H9 (cell line): ENCODE measurements around the gene PPIF. TPM values are rescaled to one million over a fixed set of nuclear protein-coding genes. Genes with fewer than 3 reads are reported as not detected.

ENCODE experiments used
- DNase-seq: peaks from one replicate; pipeline ENCODE4 v3.0.0-alpha.2; 2017
- H2AFZ ChIP-seq: one replicate; pipeline ENCODE4 v1.6.1; 2013; ENCODE audit warnings: mild to moderate bottlenecking, low read length, control low read depth, moderate library complexity
- H2AK5ac ChIP-seq: 2 replicates; pipeline ENCODE4 v1.6.1; 2013; ENCODE audit warnings: low read length, control low read depth, mixed read lengths; ENCODE audit not compliant: insufficient read length
- H2BK120ac ChIP-seq: one replicate; pipeline ENCODE4 v1.6.1; 2013; ENCODE audit warnings: low read depth, mild to moderate bottlenecking, low read length, control low read depth, inconsistent platforms; ENCODE audit not compliant: poor library complexity, severe bottlenecking
- H2BK12ac ChIP-seq: 2 replicates; pipeline ENCODE4 v1.6.1; 2013; ENCODE audit warnings: low read length, control low read depth, mixed read lengths, low read depth; ENCODE audit not compliant: insufficient read length
- H2BK15ac ChIP-seq: 2 replicates; pipeline ENCODE4 v1.6.1; 2013; ENCODE audit warnings: low read depth, low read length, control low read depth
- H2BK20ac ChIP-seq: one replicate; pipeline ENCODE4 v1.6.1; 2013; ENCODE audit warnings: low read depth, mild to moderate bottlenecking, low read length, control low read depth, inconsistent platforms; ENCODE audit not compliant: poor library complexity, severe bottlenecking
- H2BK5ac ChIP-seq: 2 replicates; pipeline ENCODE4 v1.6.1; 2013; ENCODE audit warnings: low read length, control low read depth, mixed read lengths; ENCODE audit not compliant: insufficient read length
- H3K14ac ChIP-seq: 2 replicates; pipeline ENCODE4 v1.6.1; 2013; ENCODE audit warnings: low read length, control low read depth; ENCODE audit not compliant: insufficient read depth
- H3K18ac ChIP-seq: 2 replicates; pipeline ENCODE4 v1.6.1; 2013; ENCODE audit warnings: low read depth, mild to moderate bottlenecking, mixed read lengths, low read length, control low read depth; ENCODE audit not compliant: insufficient read length
- H3K23ac ChIP-seq: 2 replicates; pipeline ENCODE4 v1.6.1; 2013; ENCODE audit warnings: low read length, control low read depth, mixed read lengths, low read depth; ENCODE audit not compliant: insufficient read length
- H3K23me2 ChIP-seq: 2 replicates; pipeline ENCODE4 v1.6.1; 2013; ENCODE audit warnings: low read depth, mild to moderate bottlenecking, mixed read lengths, low read length, control low read depth; ENCODE audit not compliant: insufficient read length, poor library complexity, severe bottlenecking
- H3K27ac ChIP-seq: 2 replicates; pipeline ENCODE4 v1.5.1; 2013; ENCODE audit warnings: low read length, control low read depth, mixed read lengths, low read depth; ENCODE audit not compliant: insufficient read length
- H3K27me3 ChIP-seq: 2 replicates; pipeline ENCODE4 v1.6.1; 2013; ENCODE audit warnings: low read length, control low read depth, inconsistent platforms; ENCODE audit not compliant: insufficient read depth
- H3K4ac ChIP-seq: 2 replicates; pipeline ENCODE4 v1.6.1; 2013; ENCODE audit warnings: low read depth, mild to moderate bottlenecking, control low read depth, inconsistent platforms, low read length, moderate library complexity
- H3K4me1 ChIP-seq: 2 replicates; pipeline ENCODE4 v1.6.1; 2013; ENCODE audit warnings: low read length, control low read depth, inconsistent platforms; ENCODE audit not compliant: insufficient read depth
- H3K4me2 ChIP-seq: 2 replicates; pipeline ENCODE4 v1.6.1; 2013; ENCODE audit warnings: low read length, control low read depth, mixed read lengths; ENCODE audit not compliant: insufficient read length, insufficient read depth
- H3K56ac ChIP-seq: 2 replicates; pipeline ENCODE4 v1.6.1; 2013; ENCODE audit warnings: low read depth, mild to moderate bottlenecking, mixed read lengths, low read length, control low read depth; ENCODE audit not compliant: insufficient read length
- H3K79me1 ChIP-seq: 2 replicates; pipeline ENCODE4 v1.6.1; 2013; ENCODE audit warnings: low read depth, mild to moderate bottlenecking, moderate library complexity, low read length, control low read depth, inconsistent platforms; ENCODE audit not compliant: insufficient read depth, poor library complexity, severe bottlenecking
- H3K79me2 ChIP-seq: 2 replicates; pipeline ENCODE4 v1.6.1; 2013; ENCODE audit warnings: low read length, control low read depth, inconsistent platforms; ENCODE audit not compliant: insufficient read depth
- H3K9ac ChIP-seq: 2 replicates; pipeline ENCODE4 v1.6.1; 2013; ENCODE audit warnings: low read length, control low read depth, mixed read lengths; ENCODE audit not compliant: insufficient read length; ENCODE audit errors: extremely low read depth
- H3K9me3 ChIP-seq: one replicate; pipeline ENCODE4 v1.6.1; 2013; ENCODE audit warnings: low read depth, low read length, inconsistent platforms; ENCODE audit not compliant: control insufficient read depth
- H3T11ph ChIP-seq: one replicate; pipeline ENCODE4 v1.6.1; 2013; ENCODE audit warnings: mild to moderate bottlenecking, low read length, control low read depth, inconsistent platforms
- H4K20me1 ChIP-seq: one replicate; pipeline ENCODE4 v1.6.1; 2013; ENCODE audit not compliant: control insufficient read depth, insufficient read length, insufficient read depth
- H4K5ac ChIP-seq: 2 replicates; pipeline ENCODE4 v1.6.1; 2013; ENCODE audit warnings: low read depth, mild to moderate bottlenecking, mixed read lengths, low read length, control low read depth; ENCODE audit not compliant: insufficient read length
- H4K8ac ChIP-seq: replicated peaks from 2 replicates; pipeline ENCODE4 v1.6.1; 2013; ENCODE audit warnings: low read length, control low read depth, mixed read lengths, low read depth; ENCODE audit not compliant: insufficient read length
- H4K91ac ChIP-seq: 2 replicates; pipeline ENCODE4 v1.6.1; 2013; ENCODE audit warnings: low read depth, mild to moderate bottlenecking, moderate library complexity, mixed read lengths, low read length, control low read depth; ENCODE audit not compliant: insufficient read length
- H3K27ac Mint-ChIP-seq, 3 experiments: 2 replicates in 2 of 3; 3 replicates in 1 of 3; pipeline ENCODE4 v1.8.0; 2020 to 2021; ENCODE audit warnings: mixed read lengths in 3 of 3, mild to moderate bottlenecking in 1 of 3, moderate library complexity in 1 of 3
- H3K27me3 Mint-ChIP-seq: 2 replicates; pipeline ENCODE4 v1.8.0; 2021; ENCODE audit warnings: low read depth, mild to moderate bottlenecking, moderate library complexity, mixed read lengths
- H3K36me3 Mint-ChIP-seq, 3 experiments: 2 replicates in 2 of 3; 3 replicates in 1 of 3; pipeline ENCODE4 v1.8.0; 2020 to 2021; ENCODE audit warnings: low read depth in 3 of 3, mixed read lengths in 3 of 3; ENCODE audit not compliant: insufficient read depth in 1 of 3
- H3K4me1 Mint-ChIP-seq, 2 experiments: 2 replicates each; pipeline ENCODE4 v1.8.0; 2020; ENCODE audit warnings: mixed read lengths in 2 of 2
- H3K4me3 Mint-ChIP-seq, 2 experiments: 2 replicates in 1 of 2; 3 replicates in 1 of 2; pipeline ENCODE4 v1.8.0; 2020 to 2021; ENCODE audit warnings: mild to moderate bottlenecking in 2 of 2, mixed read lengths in 2 of 2, moderate library complexity in 1 of 2
- H3K9me3 Mint-ChIP-seq, 2 experiments: 2 replicates in 1 of 2; 3 replicates in 1 of 2; pipeline ENCODE4 v1.8.0; 2020; ENCODE audit warnings: mild to moderate bottlenecking in 2 of 2, mixed read lengths in 2 of 2, moderate library complexity in 1 of 2
- CTCF ChIP-seq: fragments of 200-600 bp; sonication (generic); conservative IDR thresholded peaks from 3 replicates; pipeline ENCODE4 v1.8.0; 2021; ENCODE audit warnings: antibody characterized with exemption, mild to moderate bottlenecking
- WGBS: extraction: QIAGEN DNeasy Blood & Tissue Kit; methylation state at CpG from one replicate; pipeline ENCODE4 v1.1.7; 2013; ENCODE audit warnings: missing lambda C conversion rate, low lambda C conversion rate, mixed read lengths; ENCODE audit not compliant: insufficient read length; ENCODE audit errors: extremely low coverage; 5-methylcytosine and 5-hydroxymethylcytosine counted together
- total RNA-seq: library from RNA; stranded (reverse); gene quantifications from 2 replicates; pipeline ENCODE4 v1.2.1, GENCODE V29; 2021

The PPIF gene
- total RNA-seq, 1 experiment from 2014 or later = 79.7 TPM

- Histone ChIP-seq H3K27me3 (no peaks in the 10 kb centered on the region), H4K20me1 (no peaks in the 10 kb centered on the region), H3K4me2 (no peak overlapping the region), H3K79me2 (no peaks in the 10 kb centered on the region), H3K9ac (no peak overlapping the region), H2AFZ (no peak overlapping the region), H2BK20ac (no peak overlapping the region), H2AK5ac (no peak overlapping the region), H2BK15ac (no peak overlapping the region), H2BK120ac (no peak overlapping the region), H3K23me2 (no peaks in the 10 kb centered on the region), H3T11ph (no peak overlapping the region), H3K23ac (no peak overlapping the region), H3K56ac (no peak overlapping the region), H3K9me3 (no peaks in the 10 kb centered on the region), H2BK5ac (no peak overlapping the region), H4K5ac (no peak overlapping the region), H3K18ac (no peak overlapping the region), H3K14ac (no peak overlapping the region), H4K91ac (no peak overlapping the region), H3K4me1 (no peaks in the 10 kb centered on the region), H3K27ac (no peak overlapping the region), H3K79me1 (no peaks in the 10 kb centered on the region), H3K4ac (no peak overlapping the region), H2BK12ac (no peak overlapping the region), H4K8ac (no peak overlapping the region)
- no peak overlapping the region for H3K4me3 Mint-ChIP-seq
- WGBS = no CpG with 5 or more reads among the region's 6 CpGs
- no peak for TF ChIP-seq CTCF
- peaks cover 0 to under 1% (median 0%) of the 10 kb centered on the region in 3 experiments; a peak in 2 of 7 replicates for H3K36me3 Mint-ChIP-seq
- no peaks in the 10 kb centered on the region for H3K9me3 Mint-ChIP-seq
- peak overlapping the region in 1 of 3 experiments; percentile 17; a peak in 1 of 7 replicates for H3K27ac Mint-ChIP-seq
- no peak for DNase-seq
- H3K4me1 Mint-ChIP-seq = no peaks in the 10 kb centered on the region
- H3K27me3 Mint-ChIP-seq = peaks cover 3% of the 10 kb centered on the region
Observed at GRCh38 chr10:79392506-79393176, 45.4 kb downstream of the PPIF start.
